H54 (cell line): ENCODE data around the gene TRIM56.
"Not testable (repeated sequence)": the region's sequence is repeated elsewhere in the genome, so short reads cannot be mapped to it uniquely, and the experiment has no call there.

ENCODE experiments used
- DNase-seq: peaks from one replicate; pipeline ENCODE4 v3.0.0; 2011; ENCODE audit warnings: low spot score, mixed read lengths; ENCODE audit not compliant: insufficient read length
- FAIRE-seq: peaks from 3 replicates; lab custom pipeline; 2011; peaks lifted over from hg19 to GRCh38; lab: Jason Lieb, UNC
- POLR2A ChIP-seq: IDR thresholded peaks from 2 replicates; pipeline ENCODE4 v1.6.1; 2011; ENCODE audit warnings: low read depth, mild to moderate bottlenecking, low read length

Gene TRIM56

GRCh38 chr7:101113836-101114235 lies 28.6 kb downstream of the TRIM56 start:
- no peak for FAIRE-seq
- no peak for TF ChIP-seq POLR2A

GRCh38 chr7:101114492-101114891 lies 29.2 kb downstream of the TRIM56 start:
- TF ChIP-seq POLR2A: no peak
- FAIRE-seq: no peak
- DNase-seq: no peak

More at GRCh38 chr7:101113836-101114235, 28.6 kb downstream of the TRIM56 start:
- no peak for DNase-seq

GRCh38 chr7:101115215-101115614 lies 29.9 kb downstream of the TRIM56 start:
- DNase-seq (no peak), FAIRE-seq (no peak)
- TF ChIP-seq POLR2A: no peak

GRCh38 chr7:101116898-101117297 lies 31.6 kb downstream of the TRIM56 start:
- DNase-seq: no peak
- no peak for TF ChIP-seq POLR2A
- no peak for FAIRE-seq

GRCh38 chr7:101118856-101119255 lies 33.6 kb downstream of the TRIM56 start:
- FAIRE-seq (no peak), DNase-seq (no peak)
- TF ChIP-seq POLR2A: no peak

- FAIRE-seq (no peak), DNase-seq (no peak)
- no peak for TF ChIP-seq POLR2A
Measured at GRCh38 chr7:101119876-101120275, 34.6 kb downstream of the TRIM56 start.

GRCh38 chr7:101120315-101120714 lies 35.0 kb downstream of the TRIM56 start:
- TF ChIP-seq POLR2A: no peak
- FAIRE-seq (no peak), DNase-seq (no peak)

GRCh38 chr7:101121631-101121990 lies 36.3 kb downstream of the TRIM56 start:
- not testable (repeated sequence) for DNase-seq, FAIRE-seq

- FAIRE-seq (no peak), DNase-seq (peak; percentile 76)
- no peak; the same call in none of the 2 replicates for TF ChIP-seq POLR2A
Measured at GRCh38 chr7:101121991-101122932, 37.0 kb downstream of the TRIM56 start.

GRCh38 chr7:101122933-101123702 lies 37.8 kb downstream of the TRIM56 start:
- no peak for TF ChIP-seq POLR2A
- DNase-seq (no peak), FAIRE-seq (no peak)

GRCh38 chr7:101123703-101124068 lies 38.4 kb downstream of the TRIM56 start:
- TF ChIP-seq POLR2A: no peak
- DNase-seq (no peak), FAIRE-seq (no peak)

GRCh38 chr7:101124376-101125056 lies 39.2 kb downstream of the TRIM56 start:
- no peak for TF ChIP-seq POLR2A
- no peak for FAIRE-seq
- no peak for DNase-seq

GRCh38 chr7:101125989-101126650 lies 40.8 kb downstream of the TRIM56 start:
- no peak for TF ChIP-seq POLR2A
- no peak for DNase-seq
- no peak for FAIRE-seq
